Spleen (tissue), 7 donors: ENCODE results near the gene ZNF106.

Source experiments
- POLR2A ChIP-seq, 3 donors: fragments of 450-650 bp; IDR thresholded peaks; one replicate each; pipeline ENCODE4 v1.5.1; 2017; ENCODE audit warnings: antibody characterized with exemption in 3 of 3, mild to moderate bottlenecking in 1 of 3
- TF ChIP-seq, protein P1 (sequence below), 11 experiments: fragments of 200-600 bp in 7 of 11; fragments of 450-650 bp in 4 of 11; sonication (generic) in 4 of 11; IDR thresholded peaks in 8 of 11; conservative IDR thresholded peaks in 3 of 11; 1 replicate in 7 of 11; 2 replicates in 4 of 11; pipeline versions ENCODE4 v1.4.0 to v1.8.0; 2016 to 2021; ENCODE audit warnings: antibody characterized with exemption in 11 of 11, inconsistent platforms in 4 of 11, mild to moderate bottlenecking in 1 of 11
- donor health status: DM: no; HTN: no; CAD: no; lungs with moderate emphysema.
- donor health status: DM: no; HTN: no; CAD: no.
- donor health status: DM: no; HTN: no; CAD: no.

DNA sequence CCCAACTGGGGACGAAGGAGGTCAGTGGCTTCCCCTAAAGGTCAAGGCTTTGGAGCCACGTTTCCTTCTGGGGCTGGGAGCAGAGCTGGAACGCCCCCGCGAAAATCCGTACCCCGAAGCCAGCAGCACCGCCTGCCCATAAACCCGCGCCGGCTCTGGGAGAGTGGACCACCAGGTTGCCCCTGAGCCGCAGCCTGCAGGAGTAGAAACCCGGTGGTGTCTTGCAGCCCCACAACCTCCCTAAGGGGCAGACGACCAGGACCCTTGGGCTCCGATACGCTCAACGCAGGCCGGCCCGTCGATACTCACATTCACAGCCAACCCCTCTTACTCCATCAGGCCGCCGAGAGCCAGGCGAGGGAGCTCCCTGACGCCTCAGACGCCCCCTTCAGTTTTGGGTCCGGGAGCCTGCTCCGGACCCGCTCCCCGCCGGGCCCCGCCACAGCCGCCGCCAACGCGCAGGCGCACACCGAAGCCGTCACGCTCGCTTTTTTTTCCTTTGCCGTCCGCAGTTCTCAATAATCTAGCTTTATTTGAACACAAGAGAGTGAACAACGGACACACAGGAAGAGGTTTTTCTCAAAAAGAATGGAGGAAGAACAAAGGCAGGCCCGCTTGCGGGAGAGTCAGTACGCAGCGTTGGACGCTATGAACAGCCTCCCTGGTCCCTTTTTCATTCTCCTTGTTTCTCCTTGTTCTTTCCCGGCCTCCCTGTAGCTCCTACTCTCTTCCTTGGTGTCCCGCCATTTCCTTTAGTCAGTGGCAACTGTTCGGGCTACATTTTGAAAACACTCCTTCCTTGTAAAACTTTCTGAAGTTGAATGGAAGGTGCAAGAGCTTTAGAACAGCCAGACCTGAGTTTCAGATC is at the start of gene ZNF106:
- peak in 2 of 3 donors; percentile 80 to 85 for TF ChIP-seq POLR2A (IDR thresholded peaks at IDR 0.05)
- TF ChIP-seq, protein P1, sequence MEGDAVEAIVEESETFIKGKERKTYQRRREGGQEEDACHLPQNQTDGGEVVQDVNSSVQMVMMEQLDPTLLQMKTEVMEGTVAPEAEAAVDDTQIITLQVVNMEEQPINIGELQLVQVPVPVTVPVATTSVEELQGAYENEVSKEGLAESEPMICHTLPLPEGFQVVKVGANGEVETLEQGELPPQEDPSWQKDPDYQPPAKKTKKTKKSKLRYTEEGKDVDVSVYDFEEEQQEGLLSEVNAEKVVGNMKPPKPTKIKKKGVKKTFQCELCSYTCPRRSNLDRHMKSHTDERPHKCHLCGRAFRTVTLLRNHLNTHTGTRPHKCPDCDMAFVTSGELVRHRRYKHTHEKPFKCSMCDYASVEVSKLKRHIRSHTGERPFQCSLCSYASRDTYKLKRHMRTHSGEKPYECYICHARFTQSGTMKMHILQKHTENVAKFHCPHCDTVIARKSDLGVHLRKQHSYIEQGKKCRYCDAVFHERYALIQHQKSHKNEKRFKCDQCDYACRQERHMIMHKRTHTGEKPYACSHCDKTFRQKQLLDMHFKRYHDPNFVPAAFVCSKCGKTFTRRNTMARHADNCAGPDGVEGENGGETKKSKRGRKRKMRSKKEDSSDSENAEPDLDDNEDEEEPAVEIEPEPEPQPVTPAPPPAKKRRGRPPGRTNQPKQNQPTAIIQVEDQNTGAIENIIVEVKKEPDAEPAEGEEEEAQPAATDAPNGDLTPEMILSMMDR (IDR thresholded peaks at IDR 0.05 in 8 of 11, conservative IDR thresholded peaks at IDR 0.05 in 3 of 11), result peak in 4 of 11 experiments; percentile 9 to 16 (median 11)
